HG02588 (cell line): ENCODE results near the gene ABCC3.

Experiments
- ATAC-seq: cut with Tn5 transposase; IDR thresholded peaks from one replicate; pipeline ENCODE4 v1.9.1; 2021; ENCODE audit warnings: mild to moderate bottlenecking, moderate library complexity; ENCODE audit not compliant: unreplicated experiment

ABCC3 gene

GRCh38 chr17:50607522-50608175 lies 27.0 kb upstream of the ABCC3 start:
- no peak for ATAC-seq

DNA sequence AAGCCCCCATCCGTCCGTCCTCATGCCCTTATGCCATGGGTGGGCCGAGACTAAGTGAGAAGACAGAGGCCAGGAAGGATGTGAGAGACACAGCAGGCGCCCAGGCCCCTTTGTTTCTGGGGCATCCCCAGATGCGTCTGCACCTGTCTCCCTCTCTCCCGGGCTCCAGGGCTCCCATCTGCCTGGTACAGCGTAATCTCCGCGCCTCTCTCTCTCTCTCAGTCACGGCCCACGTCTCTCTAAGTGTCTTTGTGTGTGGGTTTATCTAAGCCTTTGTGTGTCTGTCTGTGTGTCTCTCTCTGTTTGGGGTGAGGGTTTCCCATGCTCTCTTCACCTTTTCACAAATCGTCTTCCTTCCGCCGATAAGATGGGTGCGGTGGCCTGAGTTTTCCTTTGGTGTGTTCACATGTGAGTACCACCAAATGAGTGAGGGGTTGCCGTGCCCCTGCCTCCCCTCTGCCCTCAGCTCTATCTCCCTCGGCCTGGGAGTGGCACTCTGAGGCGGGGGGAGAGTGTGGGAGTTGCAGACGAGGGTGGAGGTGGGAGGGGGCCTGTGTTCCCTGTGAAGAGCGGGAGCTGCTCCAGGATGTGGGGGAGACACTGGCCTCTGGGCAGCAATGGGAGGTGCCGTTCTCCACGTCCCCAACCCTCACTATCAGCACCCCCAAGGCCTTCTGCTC lies 25.8 kb upstream of the ABCC3 start:
- no peak for ATAC-seq

GRCh38 chr17:50609380-50610074 lies 25.2 kb upstream of the ABCC3 start:
- ATAC-seq = no peak

DNA sequence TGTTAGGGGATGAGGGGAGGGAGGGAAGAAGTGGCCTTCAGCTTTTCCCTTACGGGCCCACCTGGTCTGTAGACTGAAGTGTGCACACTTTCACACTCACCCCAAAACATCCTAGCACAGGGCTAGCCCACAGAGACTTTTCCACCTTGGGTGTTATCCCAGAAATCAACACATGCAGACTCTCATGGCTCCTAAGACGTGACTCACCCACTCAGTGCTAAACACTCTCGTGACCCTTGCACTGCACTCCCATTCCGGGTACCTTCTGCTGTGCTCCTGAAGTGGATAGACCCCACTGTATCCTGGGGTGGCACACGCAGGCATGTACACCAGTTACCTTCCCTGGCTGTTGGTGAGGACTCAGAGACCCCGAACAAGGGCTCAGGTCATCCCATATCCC lies 23.0 kb upstream of the ABCC3 start:
- ATAC-seq = no peak

DNA sequence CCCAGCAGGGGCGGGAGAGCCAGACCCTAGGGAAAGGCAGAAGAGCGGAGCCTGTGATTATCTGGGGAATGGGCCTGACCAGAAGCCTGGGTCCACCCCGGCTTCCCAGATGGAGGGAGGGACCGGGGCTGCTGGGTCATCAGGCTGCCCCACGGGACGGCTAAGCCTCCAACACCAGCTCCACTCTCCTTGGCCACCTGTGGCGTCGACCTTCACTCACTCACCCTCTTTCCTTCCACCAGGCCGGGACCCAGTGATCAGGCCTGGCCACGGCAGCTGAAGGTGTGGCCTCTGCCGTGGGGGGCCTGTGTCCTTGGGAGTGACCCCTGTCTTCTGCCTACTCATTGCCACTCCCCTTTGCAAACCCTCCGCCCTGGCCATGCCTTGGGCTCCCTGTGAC lies 22.4 kb upstream of the ABCC3 start:
- ATAC-seq = no peak

GRCh38 chr17:50613007-50613992 lies 21.4 kb upstream of the ABCC3 start:
- no peak for ATAC-seq

- no peak for ATAC-seq
Measured at GRCh38 chr17:50614471-50615051, 20.1 kb upstream of the ABCC3 start.

DNA sequence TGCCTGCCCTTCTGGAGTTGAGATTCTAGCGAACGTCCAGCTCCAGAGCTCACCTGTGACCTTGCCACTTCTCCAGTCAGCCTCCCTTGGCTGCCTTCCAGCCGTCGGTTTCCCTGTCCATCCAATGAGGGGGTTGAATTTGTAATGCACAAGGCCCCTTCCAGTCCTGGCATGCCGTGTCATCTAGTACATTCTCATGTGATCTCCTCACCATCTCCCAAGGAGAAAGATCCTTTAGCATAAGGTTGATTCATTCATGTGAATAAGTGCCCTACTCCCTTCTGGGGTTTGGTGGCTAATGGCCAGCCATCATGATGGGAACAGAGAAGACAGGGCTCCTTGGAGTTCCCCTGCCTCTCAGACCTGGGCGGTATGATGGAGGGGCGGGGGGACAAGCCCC lies 18.9 kb upstream of the ABCC3 start:
- no peak for ATAC-seq

DNA sequence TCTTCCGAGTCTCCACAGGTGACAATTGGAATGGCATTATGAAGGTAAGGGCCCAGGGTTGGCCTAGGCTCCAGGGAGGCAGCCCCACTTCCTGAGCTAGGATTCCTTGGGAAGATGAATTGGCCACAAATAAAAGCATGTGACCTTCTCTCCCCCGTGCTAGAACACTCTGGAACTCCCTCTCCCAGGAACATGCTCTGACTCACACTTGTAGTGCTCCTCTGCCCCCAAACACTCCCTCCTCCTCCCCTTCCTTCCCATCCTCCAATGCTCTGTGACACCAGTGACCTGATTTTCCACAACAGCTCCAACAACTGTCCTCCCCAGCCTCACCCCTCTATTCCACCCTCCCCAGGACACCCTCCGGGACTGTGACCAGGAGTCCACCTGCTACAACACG lies 16.4 kb upstream of the ABCC3 start:
- ATAC-seq = no peak

DNA sequence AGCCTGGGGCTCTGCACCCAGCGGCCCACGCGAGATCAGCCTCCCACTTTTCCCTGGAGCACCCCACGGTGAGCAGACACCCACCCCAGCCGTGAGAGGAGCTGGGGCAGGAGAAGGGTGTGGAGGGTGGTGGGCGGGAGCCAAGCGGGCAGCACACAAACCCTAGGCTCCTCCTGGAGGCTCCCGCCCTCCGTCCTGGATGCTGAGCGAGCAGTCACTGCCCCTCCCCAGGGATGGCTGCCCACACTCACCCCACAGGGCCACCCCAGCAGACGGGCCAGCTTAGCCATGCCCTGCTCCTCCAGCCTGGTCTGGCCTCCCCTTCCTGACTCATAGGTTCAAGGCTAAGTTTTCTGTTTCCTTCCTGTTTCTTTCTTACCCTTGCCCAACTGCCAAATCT lies 15.7 kb upstream of the ABCC3 start:
- ATAC-seq = no peak

DNA sequence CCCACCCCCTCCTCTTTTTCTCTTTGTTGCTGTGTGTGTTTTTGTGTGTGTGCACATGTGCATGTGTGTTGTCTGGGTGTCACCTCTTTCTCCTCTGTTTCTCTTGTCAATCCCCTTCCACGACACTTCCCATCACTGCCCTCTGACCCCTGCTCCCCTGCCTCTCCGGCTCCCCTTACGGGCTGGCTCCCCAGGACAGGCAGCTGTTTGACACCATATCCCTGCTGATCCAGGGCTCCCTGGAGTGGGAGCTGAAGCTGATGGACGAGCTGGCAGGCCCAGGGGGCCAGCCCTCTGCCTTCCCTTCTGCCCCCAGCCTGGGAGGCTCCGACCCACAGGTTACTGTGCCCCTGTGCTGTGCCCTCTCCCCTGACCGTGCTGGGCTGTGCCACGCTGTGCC lies 15.2 kb upstream of the ABCC3 start:
- ATAC-seq = no peak

DNA sequence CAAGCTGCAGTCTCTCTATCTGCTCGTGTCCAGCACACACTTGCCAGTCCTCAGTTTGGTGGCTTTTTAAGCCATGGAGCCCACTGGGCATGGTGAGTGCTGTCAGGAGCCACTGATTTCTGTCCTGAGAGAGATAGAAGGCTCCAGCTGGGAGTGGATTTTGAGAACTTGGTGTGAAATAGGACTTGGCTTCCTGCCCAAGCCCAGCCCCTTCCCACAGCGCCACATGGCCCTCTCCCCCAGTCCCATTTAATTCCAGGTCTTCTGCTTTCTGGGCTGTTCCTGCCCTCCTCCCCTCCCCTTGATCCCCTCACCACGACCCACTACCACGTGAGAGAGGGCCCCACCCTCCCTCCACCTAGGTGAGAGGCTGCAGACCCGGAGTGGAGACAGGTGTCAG lies 14.4 kb upstream of the ABCC3 start:
- ATAC-seq = no peak

DNA sequence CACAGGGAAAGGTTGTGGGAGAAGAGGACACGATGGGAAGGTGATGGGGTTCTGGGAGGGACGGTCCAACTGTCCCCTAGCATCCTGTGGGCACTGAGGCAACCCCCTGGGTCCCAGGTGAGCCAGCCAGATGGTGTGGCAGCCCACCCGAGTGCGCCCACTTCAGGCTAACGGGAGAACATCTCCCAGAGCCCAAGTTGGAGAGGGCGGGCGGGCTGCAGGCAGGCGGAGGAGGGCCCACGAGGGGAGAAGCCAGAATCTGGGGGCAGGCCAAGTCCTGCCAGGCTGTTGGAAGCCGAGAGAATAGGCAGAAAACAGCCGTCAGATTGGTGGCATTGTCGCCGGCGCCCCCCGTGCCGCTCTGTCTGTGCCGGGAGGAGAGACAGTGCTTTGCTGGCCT lies 13.8 kb upstream of the ABCC3 start:
- ATAC-seq = no peak

DNA sequence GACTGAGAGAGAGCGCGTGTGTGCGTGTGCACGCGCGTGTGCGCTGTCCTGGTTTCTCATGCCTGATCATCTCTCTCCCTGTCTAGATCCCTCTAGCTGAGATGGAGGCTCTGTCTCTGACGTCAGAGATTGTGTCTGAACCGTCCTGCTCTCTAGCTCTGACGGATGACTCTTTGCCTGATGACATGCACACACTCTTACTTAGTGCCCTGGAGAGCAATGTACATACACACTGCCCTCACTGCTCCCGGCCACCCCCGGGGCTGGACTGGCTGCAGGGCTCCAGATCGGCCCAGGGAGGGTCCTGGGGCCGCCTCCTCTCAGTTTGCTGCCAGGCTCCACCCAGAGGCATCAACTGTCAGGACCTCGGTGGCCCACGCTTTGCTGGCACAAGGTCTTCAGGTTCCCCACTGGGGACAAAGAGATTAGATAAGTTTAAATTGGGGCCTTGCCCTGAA lies 13.1 kb upstream of the ABCC3 start:
- no peak for ATAC-seq

DNA sequence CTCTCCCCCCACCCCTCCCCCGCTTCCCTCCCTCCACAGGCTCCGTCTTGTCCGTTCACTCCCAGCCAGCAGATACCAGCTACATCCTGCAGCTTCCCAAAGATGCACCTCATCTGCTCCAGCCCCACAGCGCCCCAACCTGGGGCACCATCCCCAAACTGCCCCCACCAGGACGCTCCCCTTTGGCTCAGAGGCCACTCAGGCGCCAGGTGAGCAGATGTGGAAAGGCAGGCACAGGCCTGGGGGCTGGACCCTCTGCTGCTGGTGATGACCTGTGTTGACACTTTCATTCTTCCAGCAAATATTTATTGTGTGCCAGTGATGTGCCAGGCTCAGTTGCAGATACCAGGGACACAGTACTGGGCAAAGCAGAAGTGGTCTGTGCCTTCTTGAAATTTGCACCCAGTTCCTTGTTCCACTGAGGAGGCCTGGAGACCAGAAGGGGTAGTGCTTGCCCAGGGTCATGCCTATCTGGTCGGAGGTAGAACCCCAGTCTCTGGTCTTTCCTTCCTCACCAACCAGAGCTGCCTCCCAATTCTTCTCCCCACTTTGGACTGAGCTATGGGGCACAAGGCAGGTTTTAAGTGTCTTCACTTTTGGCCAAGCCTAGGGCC lies 10.3 kb upstream of the ABCC3 start:
- ATAC-seq = no peak

DNA sequence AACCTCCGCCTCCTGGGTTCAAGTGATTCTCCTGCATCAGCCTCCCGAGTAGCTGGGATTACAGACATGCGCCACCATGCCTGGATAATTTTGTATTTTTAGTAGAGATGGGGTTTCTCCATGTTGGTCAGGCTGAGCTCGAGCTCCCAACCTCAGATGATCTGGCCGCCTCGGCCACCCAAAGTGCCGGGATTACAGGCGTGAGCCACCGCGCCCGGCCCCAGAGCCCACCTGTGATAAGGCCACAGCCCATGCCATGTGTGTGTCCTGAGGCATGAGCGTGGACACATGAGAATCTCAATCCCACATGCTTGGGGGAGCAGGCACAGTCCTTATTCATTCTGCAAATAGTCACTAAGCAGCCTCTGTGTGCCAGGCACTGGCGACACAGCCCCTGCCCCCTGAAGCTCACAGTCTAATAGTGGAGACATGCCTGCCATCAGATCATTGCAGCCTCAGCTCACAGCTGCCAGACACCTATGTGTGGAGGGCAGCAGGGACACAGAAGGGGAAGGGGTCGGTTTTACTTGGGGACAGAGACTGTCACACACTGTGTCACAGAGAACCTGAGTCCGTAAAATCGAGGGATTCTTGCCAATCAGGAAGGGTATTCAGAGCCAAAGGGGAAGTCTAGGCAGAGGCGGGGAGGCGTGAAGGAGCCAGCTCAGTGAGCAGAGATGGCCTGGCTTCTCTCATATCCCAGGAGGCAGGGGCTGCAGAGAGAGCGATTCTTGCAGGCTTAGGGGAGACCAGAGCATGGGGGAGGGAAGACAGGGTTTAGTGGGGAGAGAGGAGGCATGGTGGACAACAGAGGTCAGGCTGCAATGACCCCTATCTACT lies 9.4 kb upstream of the ABCC3 start:
- no peak for ATAC-seq

DNA sequence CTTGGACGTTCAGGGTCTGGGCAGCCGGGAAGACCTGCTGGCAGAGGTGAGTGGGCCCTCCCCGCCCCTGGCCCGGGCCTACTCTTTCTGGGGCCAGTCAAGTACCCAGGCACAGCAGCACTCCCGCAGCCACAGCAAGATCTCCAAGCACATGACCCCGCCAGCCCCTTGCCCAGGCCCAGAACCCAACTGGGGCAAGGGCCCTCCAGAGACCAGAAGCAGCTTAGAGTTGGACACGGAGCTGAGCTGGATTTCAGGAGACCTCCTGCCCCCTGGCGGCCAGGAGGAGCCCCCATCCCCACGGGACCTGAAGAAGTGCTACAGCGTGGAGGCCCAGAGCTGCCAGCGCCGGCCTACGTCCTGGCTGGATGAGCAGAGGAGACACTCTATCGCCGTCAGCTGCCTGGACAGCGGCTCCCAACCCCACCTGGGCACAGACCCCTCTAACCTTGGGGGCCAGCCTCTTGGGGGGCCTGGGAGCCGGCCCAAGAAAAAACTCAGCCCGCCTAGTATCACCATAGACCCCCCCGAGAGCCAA lies 8.6 kb upstream of the ABCC3 start:
- no peak for ATAC-seq

DNA sequence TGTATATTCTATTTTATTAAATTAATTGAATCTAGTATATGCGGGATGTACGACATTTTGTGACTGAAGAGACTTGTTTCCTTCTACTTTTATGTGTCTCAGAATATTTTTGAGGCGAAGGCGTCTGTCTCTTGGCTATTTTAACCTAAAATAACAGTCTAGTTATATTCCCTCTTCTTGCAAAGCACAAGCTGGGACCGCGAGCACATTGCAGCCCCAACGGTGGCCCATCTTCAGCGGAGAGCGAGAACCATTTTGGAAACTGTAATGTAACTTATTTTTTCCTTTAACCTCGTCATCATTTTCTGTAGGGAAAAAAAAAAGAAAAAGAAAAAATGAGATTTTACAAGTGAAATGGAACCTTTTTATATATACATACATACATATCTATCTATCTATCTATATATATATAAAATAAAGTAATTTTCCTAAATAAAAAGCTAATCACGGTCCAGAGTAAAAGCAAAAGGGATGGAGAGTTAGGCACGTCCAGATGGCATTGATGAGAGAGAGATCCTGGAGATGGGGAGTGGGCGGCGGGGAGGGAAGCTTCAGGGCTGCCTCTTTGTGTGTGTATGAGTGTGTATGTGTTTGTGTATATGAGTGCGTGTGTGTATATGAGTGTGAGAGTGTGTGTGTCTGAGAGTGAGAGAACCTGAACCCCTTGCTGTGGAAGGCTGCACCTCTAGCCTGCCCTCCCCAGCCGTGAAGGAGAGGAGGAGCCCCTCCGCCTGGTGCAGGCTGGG lies 7.5 kb upstream of the ABCC3 start:
- ATAC-seq = no peak
